Keratinocyte (primary cell): ENCODE results near the gene CCSER1. TPM values are rescaled to one million over a fixed set of nuclear protein-coding genes. Genes with fewer than 3 reads are reported as not detected.

Experiments used
- DNase-seq: peaks from one replicate; pipeline ENCODE4 v3.0.0-alpha.2; 2011; ENCODE audit warnings: low read depth, missing footprints, low spot score
- FAIRE-seq: peaks from 2 replicates; lab custom pipeline; 2011; peaks lifted over from hg19 to GRCh38; lab: Jason Lieb, UNC
- H2AFZ ChIP-seq: 2 replicates; pipeline ENCODE4 v1.6.0; 2012; ENCODE audit warnings: low read length, control low read depth, inconsistent platforms; ENCODE audit not compliant: control insufficient read depth
- H3K27ac ChIP-seq: 2 replicates; pipeline ENCODE4 v1.5.1; 2011; ENCODE audit warnings: low read length; ENCODE audit not compliant: control insufficient read depth, insufficient read depth
- H3K27me3 ChIP-seq: 3 replicates; pipeline ENCODE4 v1.6.0; 2011; ENCODE audit warnings: low read length; ENCODE audit not compliant: control insufficient read depth, insufficient read depth; ENCODE audit errors: extremely low read depth
- H3K36me3 ChIP-seq, 2 experiments: 2 replicates in 1 of 2; 3 replicates in 1 of 2; pipeline ENCODE4 v1.5.1; 2011; ENCODE audit warnings: low read length in 2 of 2, mild to moderate bottlenecking in 1 of 2; ENCODE audit not compliant: control insufficient read depth in 2 of 2, insufficient read depth in 2 of 2; ENCODE audit errors: extremely low read depth in 1 of 2
- H3K4me1 ChIP-seq: 3 replicates; pipeline ENCODE4 v1.5.1; 2011; ENCODE audit warnings: low read length; ENCODE audit not compliant: control insufficient read depth, insufficient read depth; ENCODE audit errors: extremely low read depth
- H3K4me2 ChIP-seq: 3 replicates; pipeline ENCODE4 v1.6.0; 2011; ENCODE audit warnings: low read depth, low read length; ENCODE audit not compliant: control insufficient read depth, insufficient read depth; ENCODE audit errors: extremely low read depth
- H3K4me3 ChIP-seq, 3 experiments: fragments of 200-600 bp in 1 of 3; sonication (generic) in 1 of 3; 2 replicates in 2 of 3; 3 replicates in 1 of 3; pipeline ENCODE4 v1.5.1; 2011 to 2016; ENCODE audit warnings: low read length in 3 of 3, mild to moderate bottlenecking in 3 of 3, control low read depth in 2 of 3, inconsistent platforms in 1 of 3, low read depth in 1 of 3, mixed read lengths in 1 of 3, mixed run types in 1 of 3, moderate library complexity in 1 of 3; ENCODE audit not compliant: control insufficient read depth in 2 of 3, insufficient read depth in 2 of 3; ENCODE audit errors: extremely low read depth in 1 of 3
- H3K79me2 ChIP-seq: 2 replicates; pipeline ENCODE4 v1.6.0; 2012; ENCODE audit warnings: low read length; ENCODE audit not compliant: control insufficient read depth, insufficient read depth
- H3K9ac ChIP-seq: 3 replicates; pipeline ENCODE4 v1.6.0; 2011; ENCODE audit warnings: low read length; ENCODE audit not compliant: control insufficient read depth, insufficient read depth; ENCODE audit errors: extremely low read depth
- H3K9me1 ChIP-seq: 3 replicates; pipeline ENCODE4 v1.6.0; 2011; ENCODE audit warnings: low read length; ENCODE audit not compliant: control insufficient read depth, insufficient read depth; ENCODE audit errors: extremely low read depth
- H3K9me3 ChIP-seq: 2 replicates; pipeline ENCODE4 v1.5.1; 2012; ENCODE audit warnings: low read depth, low read length; ENCODE audit not compliant: control insufficient read depth
- H4K20me1 ChIP-seq: 3 replicates; pipeline ENCODE4 v1.6.0; 2011; ENCODE audit warnings: low read length; ENCODE audit not compliant: control insufficient read depth, insufficient read depth; ENCODE audit errors: extremely low read depth
- EZH2 ChIP-seq: IDR thresholded peaks from one replicate; pipeline ENCODE4 v1.6.1; 2012; ENCODE audit warnings: inconsistent platforms, mild to moderate bottlenecking, low read length, moderate library complexity
- dilution Hi-C: fragments of 300-500 bp; cut with MboI; formaldehyde crosslinking; loops from one replicate; pipeline ENCODE4 v1.7.0; 2020; ENCODE audit warnings: low sequenced_read_pairs; ENCODE audit not compliant: extremely low pct_ligation_motif_present
- polyA plus RNA-seq, 5 experiments: library from polyadenylated mRNA; depleted of rRNA in 3 of 5; stranded (reverse) in 3 of 5; stranded (forward) in 1 of 5; unstranded in 1 of 5; fragments of >200 nt; gene quantifications; 1 replicate in 1 of 5; 2 replicates in 3 of 5; 3 replicates in 1 of 5; pipeline versions ENCODE4 v1.2.1 to v1.2.3, GENCODE V29; 2011 to 2012; ENCODE audit warnings: missing spikeins in 2 of 5, low read depth in 1 of 5, low replicate concordance in 1 of 5
- TF ChIP-seq, protein P1 (sequence below), 3 experiments: IDR thresholded peaks in 1 of 3; conservative IDR thresholded peaks in 1 of 3; optimal IDR thresholded peaks in 1 of 3; 2 replicates in 2 of 3; 3 replicates in 1 of 3; pipeline versions ENCODE3 to v1.5.1; 2011; ENCODE audit warnings: low read length in 3 of 3, mild to moderate bottlenecking in 3 of 3, moderate library complexity in 2 of 3, control low read depth in 1 of 3, inconsistent platforms in 1 of 3; ENCODE audit not compliant: insufficient read depth in 2 of 3; ENCODE audit errors: extremely low read depth in 1 of 3

CCSER1 gene
- polyA plus RNA-seq, 1 donor (not counting 4 experiments of a cell fraction or from before 2014, with no cell fraction given): 1.2 TPM

DNA sequence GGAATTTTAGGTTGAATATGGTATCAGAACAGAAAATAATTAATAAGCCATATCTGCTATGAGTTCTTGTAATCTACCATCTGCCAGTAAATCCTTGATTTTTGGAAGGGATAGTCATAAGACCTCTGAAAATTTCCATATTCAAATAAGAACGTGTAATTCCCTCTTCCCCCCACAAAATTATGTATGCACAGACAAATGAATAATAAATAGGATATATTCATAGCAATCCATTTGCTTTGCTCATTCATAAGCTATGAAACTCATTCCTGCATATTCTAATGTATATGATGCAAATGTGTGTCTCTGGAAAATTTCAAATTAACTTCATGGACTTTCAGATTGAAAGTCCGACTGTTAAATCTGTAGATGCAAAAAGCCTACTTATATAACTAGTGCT, 1343.5 kb downstream of the CCSER1 start:
- Histone ChIP-seq H3K9me1 (no peaks in the 10 kb centered on the region), H2AFZ (no peak overlapping the region), H3K4me3 (no peak overlapping the region), H3K27ac (no peak overlapping the region), H3K4me2 (no peak overlapping the region), H3K9me3 (no peaks in the 10 kb centered on the region), H4K20me1 (no peaks in the 10 kb centered on the region), H3K79me2 (no peaks in the 10 kb centered on the region), H3K36me3 (no peaks in the 10 kb centered on the region), H3K27me3 (no peaks in the 10 kb centered on the region), H3K4me1 (no peaks in the 10 kb centered on the region), H3K9ac (no peak overlapping the region)
- FAIRE-seq (no peak), DNase-seq (no peak)
- dilution Hi-C loops: no loop called here
- TF ChIP-seq EZH2: no peak
- TF ChIP-seq, protein P1, sequence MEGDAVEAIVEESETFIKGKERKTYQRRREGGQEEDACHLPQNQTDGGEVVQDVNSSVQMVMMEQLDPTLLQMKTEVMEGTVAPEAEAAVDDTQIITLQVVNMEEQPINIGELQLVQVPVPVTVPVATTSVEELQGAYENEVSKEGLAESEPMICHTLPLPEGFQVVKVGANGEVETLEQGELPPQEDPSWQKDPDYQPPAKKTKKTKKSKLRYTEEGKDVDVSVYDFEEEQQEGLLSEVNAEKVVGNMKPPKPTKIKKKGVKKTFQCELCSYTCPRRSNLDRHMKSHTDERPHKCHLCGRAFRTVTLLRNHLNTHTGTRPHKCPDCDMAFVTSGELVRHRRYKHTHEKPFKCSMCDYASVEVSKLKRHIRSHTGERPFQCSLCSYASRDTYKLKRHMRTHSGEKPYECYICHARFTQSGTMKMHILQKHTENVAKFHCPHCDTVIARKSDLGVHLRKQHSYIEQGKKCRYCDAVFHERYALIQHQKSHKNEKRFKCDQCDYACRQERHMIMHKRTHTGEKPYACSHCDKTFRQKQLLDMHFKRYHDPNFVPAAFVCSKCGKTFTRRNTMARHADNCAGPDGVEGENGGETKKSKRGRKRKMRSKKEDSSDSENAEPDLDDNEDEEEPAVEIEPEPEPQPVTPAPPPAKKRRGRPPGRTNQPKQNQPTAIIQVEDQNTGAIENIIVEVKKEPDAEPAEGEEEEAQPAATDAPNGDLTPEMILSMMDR (optimal IDR thresholded peaks at IDR 0.05 in 1 of 3, IDR thresholded peaks at IDR 0.05 in 1 of 3, conservative IDR thresholded peaks at IDR 0.05 in 1 of 3; ENCODE audit: extremely low read depth in 1 of 3, insufficient read depth in 2 of 3, low read length in 3 of 3): no peak

- DNase-seq (no peak), FAIRE-seq (no peak)
- Histone ChIP-seq H3K79me2 (no peaks in the 10 kb centered on the region), H3K4me3 (no peak overlapping the region), H3K36me3 (no peaks in the 10 kb centered on the region), H3K27ac (no peak overlapping the region), H3K9me3 (no peaks in the 10 kb centered on the region), H3K27me3 (no peaks in the 10 kb centered on the region), H3K4me1 (no peaks in the 10 kb centered on the region), H2AFZ (no peak overlapping the region), H4K20me1 (no peaks in the 10 kb centered on the region), H3K4me2 (no peak overlapping the region), H3K9me1 (no peaks in the 10 kb centered on the region), H3K9ac (no peak overlapping the region)
- dilution Hi-C loops: no loop called here
- TF ChIP-seq EZH2: no peak
- TF ChIP-seq, protein P1 (optimal IDR thresholded peaks at IDR 0.05 in 1 of 3, IDR thresholded peaks at IDR 0.05 in 1 of 3, conservative IDR thresholded peaks at IDR 0.05 in 1 of 3; ENCODE audit: extremely low read depth in 1 of 3, insufficient read depth in 2 of 3, low read length in 3 of 3): no peak
Observed at GRCh38 chr4:91471280-91471679, 1344.1 kb downstream of the CCSER1 start.
